ENCODE data around the gene PRPF4. TPM values are rescaled to one million over a fixed set of nuclear protein-coding genes. Genes with fewer than 3 reads are reported as not detected.

Gene PRPF4
- total RNA-seq, 1 experiment from 2014 or later = 38.6 TPM

DNA sequence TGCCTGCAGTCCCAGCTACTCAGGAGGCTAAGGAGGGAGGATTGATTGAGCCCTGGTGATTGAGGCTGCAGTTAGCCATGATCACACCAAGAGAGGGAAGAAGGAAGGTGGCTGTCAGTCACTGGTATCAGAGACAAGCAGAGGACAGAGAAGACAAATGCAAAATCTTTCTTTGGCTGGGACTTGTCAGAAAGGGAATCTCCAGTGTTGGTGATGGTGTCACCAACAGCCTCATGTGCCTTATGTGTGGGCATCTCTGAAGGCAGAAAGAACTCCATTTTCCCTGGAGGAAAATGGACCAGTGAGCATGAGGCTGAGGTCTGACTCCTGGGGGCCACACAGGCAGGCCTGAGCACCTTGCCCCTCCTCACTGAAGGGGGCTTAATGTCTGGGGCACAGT, 39.8 kb downstream of the PRPF4 start:
- no peak for DNase-seq
- Histone ChIP-seq H3K27me3 (replicated peaks; ENCODE audit: control insufficient read depth, insufficient read depth, low read length) (no peaks in the 10 kb centered on the region), H3K36me3 (ENCODE audit: control insufficient read depth, insufficient read depth, low read length) (no peaks in the 10 kb centered on the region), H3K9me3 (no peaks in the 10 kb centered on the region), H3K4me3 (ENCODE audit: low read depth, low read length) (no peak overlapping the region), H3K4me1 (no peaks in the 10 kb centered on the region)
- ChIA-PET CTCF (no interaction called here), POLR2A (interaction anchor here (0.6 kb wide), 1 partner anchor 25 kb away, joined by 4 read pairs; the partner anchor contains the start of gene WDR31)
- H3K27me3 Mint-ChIP-seq (ENCODE audit: insufficient read depth, unreplicated experiment) = no peaks in the 10 kb centered on the region
- TF ChIP-seq, protein P1, sequence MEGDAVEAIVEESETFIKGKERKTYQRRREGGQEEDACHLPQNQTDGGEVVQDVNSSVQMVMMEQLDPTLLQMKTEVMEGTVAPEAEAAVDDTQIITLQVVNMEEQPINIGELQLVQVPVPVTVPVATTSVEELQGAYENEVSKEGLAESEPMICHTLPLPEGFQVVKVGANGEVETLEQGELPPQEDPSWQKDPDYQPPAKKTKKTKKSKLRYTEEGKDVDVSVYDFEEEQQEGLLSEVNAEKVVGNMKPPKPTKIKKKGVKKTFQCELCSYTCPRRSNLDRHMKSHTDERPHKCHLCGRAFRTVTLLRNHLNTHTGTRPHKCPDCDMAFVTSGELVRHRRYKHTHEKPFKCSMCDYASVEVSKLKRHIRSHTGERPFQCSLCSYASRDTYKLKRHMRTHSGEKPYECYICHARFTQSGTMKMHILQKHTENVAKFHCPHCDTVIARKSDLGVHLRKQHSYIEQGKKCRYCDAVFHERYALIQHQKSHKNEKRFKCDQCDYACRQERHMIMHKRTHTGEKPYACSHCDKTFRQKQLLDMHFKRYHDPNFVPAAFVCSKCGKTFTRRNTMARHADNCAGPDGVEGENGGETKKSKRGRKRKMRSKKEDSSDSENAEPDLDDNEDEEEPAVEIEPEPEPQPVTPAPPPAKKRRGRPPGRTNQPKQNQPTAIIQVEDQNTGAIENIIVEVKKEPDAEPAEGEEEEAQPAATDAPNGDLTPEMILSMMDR (IDR thresholded peaks at IDR 0.05; ENCODE audit: insufficient read depth in 1 of 2, low read depth in 1 of 2, low read length in 1 of 2, severe bottlenecking in 1 of 2, unreplicated experiment in 1 of 2) = no peak
- no peaks in the 10 kb centered on the region for H3K4me1 Mint-ChIP-seq (ENCODE audit: low read depth, unreplicated experiment)
- intact Hi-C loops (cut with micrococcal nuclease; ENCODE audit: unreplicated experiment) = no loop called here
- no TSS peak for BruUV-seq (replicated peaks)
- no peaks in the 10 kb centered on the region for H3K9me3 Mint-ChIP-seq (ENCODE audit: unreplicated experiment)
- no peak overlapping the region for H3K4me3 Mint-ChIP-seq (ENCODE audit: unreplicated experiment)
- H3K27ac Mint-ChIP-seq (ENCODE audit: unreplicated experiment) = no peak overlapping the region
- H3K36me3 Mint-ChIP-seq (ENCODE audit: insufficient read depth, unreplicated experiment) = no peaks in the 10 kb centered on the region

DNA sequence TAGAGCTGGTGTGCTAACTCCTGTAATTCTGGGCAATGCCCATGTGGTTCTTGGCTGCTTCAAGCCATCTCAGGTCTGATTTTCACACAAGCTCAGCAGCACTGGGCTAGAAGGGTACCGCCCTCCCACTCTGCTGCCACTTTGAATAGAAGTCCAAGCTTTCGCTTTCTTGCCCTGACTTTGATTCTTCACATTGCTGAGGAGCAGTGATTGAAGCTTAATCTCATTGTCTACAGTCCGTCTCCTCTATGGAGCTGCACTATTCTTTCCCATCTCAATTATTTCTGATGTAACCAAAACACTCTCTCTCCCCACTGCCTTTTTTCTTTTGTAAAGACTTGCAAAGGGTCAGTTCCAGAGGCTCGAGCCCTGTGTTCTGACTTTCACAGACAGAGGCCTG, 40.6 kb downstream of the PRPF4 start:
- Mint-ChIP-seq H3K36me3 (ENCODE audit: insufficient read depth, unreplicated experiment) (no peaks in the 10 kb centered on the region), H3K9me3 (ENCODE audit: unreplicated experiment) (no peaks in the 10 kb centered on the region), H3K27me3 (ENCODE audit: insufficient read depth, unreplicated experiment) (no peaks in the 10 kb centered on the region), H3K27ac (ENCODE audit: unreplicated experiment) (no peak overlapping the region), H3K4me1 (ENCODE audit: low read depth, unreplicated experiment) (no peaks in the 10 kb centered on the region), H3K4me3 (ENCODE audit: unreplicated experiment) (no peak overlapping the region)
- Histone ChIP-seq H3K4me1 (no peaks in the 10 kb centered on the region), H3K27me3 (replicated peaks; ENCODE audit: control insufficient read depth, insufficient read depth, low read length) (no peaks in the 10 kb centered on the region), H3K9me3 (no peaks in the 10 kb centered on the region), H3K36me3 (ENCODE audit: control insufficient read depth, insufficient read depth, low read length) (no peaks in the 10 kb centered on the region), H3K4me3 (ENCODE audit: low read depth, low read length) (no peak overlapping the region)
- intact Hi-C loops (cut with micrococcal nuclease; ENCODE audit: unreplicated experiment) = no loop called here
- no TSS peak for BruUV-seq (replicated peaks)
- POLR2A ChIA-PET = no interaction called here
- CTCF ChIA-PET = no interaction called here
- DNase-seq = no peak
- TF ChIP-seq, protein P1 (IDR thresholded peaks at IDR 0.05; ENCODE audit: insufficient read depth in 1 of 2, low read depth in 1 of 2, low read length in 1 of 2, severe bottlenecking in 1 of 2, unreplicated experiment in 1 of 2) = no peak

DNA sequence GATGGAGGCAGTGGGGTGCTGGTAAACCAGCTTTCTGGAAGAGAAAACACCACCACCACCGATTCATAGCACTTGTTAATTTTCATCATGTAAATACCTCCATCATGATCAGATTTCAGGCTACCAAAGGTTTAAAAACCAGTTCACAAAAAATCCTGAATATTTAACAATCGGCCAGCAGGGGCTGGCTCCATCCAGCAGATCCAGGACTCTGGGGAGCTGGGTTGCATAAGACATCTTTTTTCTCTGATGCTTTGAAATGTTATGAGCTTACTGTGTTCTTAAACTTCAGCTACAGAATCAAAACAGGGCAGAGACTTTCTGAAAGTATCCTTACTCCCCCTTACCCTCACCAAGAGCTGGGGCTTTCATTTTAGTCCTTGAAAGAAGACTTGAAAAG, 42.3 kb downstream of the PRPF4 start:
- Histone ChIP-seq H3K4me3 (ENCODE audit: low read depth, low read length) (no peak overlapping the region), H3K27me3 (replicated peaks; ENCODE audit: control insufficient read depth, insufficient read depth, low read length) (no peaks in the 10 kb centered on the region), H3K4me1 (no peaks in the 10 kb centered on the region), H3K36me3 (ENCODE audit: control insufficient read depth, insufficient read depth, low read length) (no peaks in the 10 kb centered on the region), H3K9me3 (no peaks in the 10 kb centered on the region)
- Mint-ChIP-seq H3K9me3 (ENCODE audit: unreplicated experiment) (no peaks in the 10 kb centered on the region), H3K4me1 (ENCODE audit: low read depth, unreplicated experiment) (no peaks in the 10 kb centered on the region), H3K4me3 (ENCODE audit: unreplicated experiment) (no peak overlapping the region), H3K36me3 (ENCODE audit: insufficient read depth, unreplicated experiment) (no peaks in the 10 kb centered on the region), H3K27ac (ENCODE audit: unreplicated experiment) (no peak overlapping the region), H3K27me3 (ENCODE audit: insufficient read depth, unreplicated experiment) (no peaks in the 10 kb centered on the region)
- CTCF ChIA-PET = interaction anchor here (0.7 kb wide), 1 partner anchor 167 kb away, joined by 3 read pairs; the partner anchor contains the start of gene SLC31A2
- BruUV-seq (replicated peaks) = no TSS peak
- intact Hi-C loops (cut with micrococcal nuclease; ENCODE audit: unreplicated experiment) = no loop called here
- no peak for DNase-seq
- TF ChIP-seq, protein P1 (IDR thresholded peaks at IDR 0.05; ENCODE audit: insufficient read depth in 1 of 2, low read depth in 1 of 2, low read length in 1 of 2, severe bottlenecking in 1 of 2, unreplicated experiment in 1 of 2) = peak; percentile 36 to 48
- POLR2A ChIA-PET = no interaction called here

All from Caco-2 (cell line).